Liver (tissue), 9 donors: ENCODE measurements around the gene SH2D4B. TPM values are rescaled to one million over a fixed set of nuclear protein-coding genes. Genes with fewer than 3 reads are reported as not detected.
A peak's percentile ranks its signal among the peaks of the same experiment; 100 is the strongest.

Source experiments
- DNase-seq: peaks from one replicate; pipeline ENCODE4 v3.0.0-alpha.2; 2017; ENCODE audit warnings: low spot score
- H3K27ac ChIP-seq, 2 donors: one replicate each; pipeline ENCODE4 v1.7.0; 2013; ENCODE audit warnings: inconsistent platforms in 2 of 2, low read length in 2 of 2, control low read depth in 1 of 2, low read depth in 1 of 2, mild to moderate bottlenecking in 1 of 2
- H3K27me3 ChIP-seq, 4 donors: one replicate each; pipeline versions ENCODE4 v1.6.1 to v1.7.0; 2013; ENCODE audit warnings: low read length in 3 of 4, inconsistent platforms in 1 of 4, mild to moderate bottlenecking in 1 of 4, moderate library complexity in 1 of 4; ENCODE audit not compliant: control insufficient read depth in 4 of 4, insufficient read depth in 4 of 4
- H3K36me3 ChIP-seq, 4 donors: one replicate each; pipeline versions ENCODE4 v1.6.1 to v1.7.0; 2013; ENCODE audit warnings: low read length in 3 of 4, mild to moderate bottlenecking in 3 of 4, low read depth in 1 of 4, moderate library complexity in 1 of 4; ENCODE audit not compliant: control insufficient read depth in 4 of 4, insufficient read depth in 3 of 4
- H3K4me1 ChIP-seq, 4 donors: one replicate each; pipeline versions ENCODE4 v1.6.1 to v1.7.0; 2013; ENCODE audit warnings: low read length in 3 of 4, mild to moderate bottlenecking in 3 of 4, moderate library complexity in 1 of 4; ENCODE audit not compliant: control insufficient read depth in 4 of 4, insufficient read depth in 4 of 4
- H3K4me3 ChIP-seq, 3 donors: one replicate each; pipeline versions ENCODE4 v1.6.1 to v1.7.0; 2013; ENCODE audit warnings: low read length in 3 of 3, control low read depth in 1 of 3, low read depth in 1 of 3, mild to moderate bottlenecking in 1 of 3
- H3K9ac ChIP-seq, 2 donors: one replicate each; pipeline ENCODE4 v1.7.0; 2013; ENCODE audit warnings: low read length in 2 of 2, mild to moderate bottlenecking in 2 of 2, moderate library complexity in 2 of 2, control low read depth in 1 of 2, low read depth in 1 of 2
- H3K9me3 ChIP-seq, 4 donors: one replicate each; pipeline versions ENCODE4 v1.6.1 to v1.7.0; 2013; ENCODE audit warnings: low read length in 3 of 4; ENCODE audit not compliant: control insufficient read depth in 4 of 4
- GABPA ChIP-seq, 2 donors: IDR thresholded peaks in 1 of 2; conservative IDR thresholded peaks in 1 of 2; 2 replicates each; pipeline ENCODE4 v1.6.1; 2016; ENCODE audit warnings: antibody characterized with exemption in 2 of 2, mild to moderate bottlenecking in 1 of 2, moderate library complexity in 1 of 2
- HNF4A ChIP-seq, 2 donors: conservative IDR thresholded peaks; 2 replicates each; pipeline ENCODE4 v1.6.1; 2016; ENCODE audit warnings: antibody characterized with exemption in 2 of 2, mild to moderate bottlenecking in 2 of 2
- HNF4G ChIP-seq: IDR thresholded peaks from 2 replicates; pipeline ENCODE4 v1.6.1; 2016; ENCODE audit warnings: antibody characterized with exemption
- JUND ChIP-seq, 2 donors: IDR thresholded peaks; 2 replicates each; pipeline ENCODE4 v1.6.1; 2016; ENCODE audit warnings: antibody characterized with exemption in 2 of 2
- NR2F2 ChIP-seq: IDR thresholded peaks from 2 replicates; pipeline ENCODE4 v1.6.1; 2016; ENCODE audit warnings: antibody characterized with exemption
- RAD21 ChIP-seq, 2 donors: IDR thresholded peaks; 2 replicates each; pipeline ENCODE4 v1.6.1; 2016; ENCODE audit warnings: antibody characterized with exemption in 2 of 2, mild to moderate bottlenecking in 2 of 2
- RXRA ChIP-seq, 2 donors: IDR thresholded peaks; 2 replicates each; pipeline ENCODE4 v1.6.1; 2017 to 2018; ENCODE audit warnings: antibody characterized with exemption in 2 of 2, mild to moderate bottlenecking in 1 of 2
- SP1 ChIP-seq: IDR thresholded peaks from 2 replicates; pipeline ENCODE4 v1.6.1; 2018; ENCODE audit warnings: antibody characterized with exemption, mild to moderate bottlenecking
- TAF1 ChIP-seq: conservative IDR thresholded peaks from 2 replicates; pipeline ENCODE4 v1.6.1; 2016; ENCODE audit warnings: antibody characterized with exemption, mild to moderate bottlenecking
- YY1 ChIP-seq: IDR thresholded peaks from 2 replicates; pipeline ENCODE4 v1.6.1; 2016; ENCODE audit warnings: antibody characterized with exemption, mild to moderate bottlenecking
- WGBS: extraction: QIAGEN DNeasy Blood & Tissue Kit; methylation state at CpG from one replicate; pipeline ENCODE4 v1.1.7; 2013; 5-methylcytosine and 5-hydroxymethylcytosine counted together
- polyA plus RNA-seq, 2 donors: library from polyadenylated mRNA; stranded (reverse) in 1 of 2; unstranded in 1 of 2; fragments of 200-250 nt in 1 of 2; fragments of >200 nt in 1 of 2; fragmentation: Nextera tagmentation in 1 of 2; extraction: Ambion mirVana in 1 of 2; gene quantifications; one replicate each; pipeline versions ENCODE4 v1.2.1 to v1.2.3, GENCODE V29; 2013 to 2015
- total RNA-seq, 2 donors: library from RNA; depleted of rRNA; stranded (reverse); fragments of >200 nt; gene quantifications; one replicate each; pipeline ENCODE4 v1.2.3, GENCODE V29; 2014
- TF ChIP-seq, protein P1 (sequence below): IDR thresholded peaks from 2 replicates; pipeline ENCODE4 v1.6.1; 2016; ENCODE audit warnings: antibody characterized with exemption
- TF ChIP-seq, protein P2 (sequence below): fragments of 150-350 bp; IDR thresholded peaks from 2 replicates; pipeline ENCODE4 v1.5.1; 2017; ENCODE audit warnings: improper control_type of control experiment, low read depth, low read length; ENCODE audit not compliant: missing input control
- TF ChIP-seq, protein P3 (sequence below): IDR thresholded peaks from 2 replicates; pipeline ENCODE4 v1.6.1; 2016; ENCODE audit warnings: antibody characterized with exemption
- TF ChIP-seq, protein P4 (sequence below): IDR thresholded peaks from 2 replicates; pipeline ENCODE4 v1.6.1; 2016; ENCODE audit warnings: antibody characterized with exemption, mild to moderate bottlenecking
- donor health status: healthy.
- donor health status: healthy.
- donor health status: healthy.
- donor health status: healthy.
- donor health status: healthy.

The SH2D4B gene
- total and polyA plus RNA-seq, 4 donors: 0.19 TPM; not detected in 3

DNA sequence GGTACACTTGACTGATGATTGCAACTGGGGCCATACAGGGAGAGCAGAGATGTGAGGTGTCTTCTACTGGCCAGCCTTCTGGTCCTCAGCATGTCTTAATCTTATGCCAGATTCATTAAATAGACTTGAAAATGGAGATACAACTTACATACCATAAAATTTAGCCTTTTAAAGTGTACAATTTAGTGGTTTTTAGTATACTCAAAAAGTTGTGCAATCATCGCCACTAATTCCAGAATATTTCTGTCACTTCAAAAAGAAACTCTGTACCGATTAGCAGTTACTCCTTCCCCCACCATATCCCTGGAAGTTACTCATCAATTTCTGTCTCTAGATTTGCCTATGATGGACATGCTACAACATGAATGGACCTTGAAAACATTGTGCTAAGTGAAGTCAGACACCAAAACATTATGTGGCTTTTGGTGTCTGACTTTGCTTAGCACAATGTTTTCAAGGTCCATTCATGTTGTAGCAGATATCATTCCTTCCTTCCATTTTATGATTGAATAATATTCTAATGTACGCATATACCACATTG lies 53.0 kb downstream of the SH2D4B start:
- H3K4me1 ChIP-seq: no peaks in the 10 kb centered on the region
- no peak overlapping the region for H3K27ac ChIP-seq
- TF ChIP-seq YY1: no peak
- no peak for TF ChIP-seq HNF4G
- no peak for TF ChIP-seq NR2F2
- no peak for TF ChIP-seq GABPA (IDR thresholded peaks at IDR 0.05 in 1 of 2, conservative IDR thresholded peaks at IDR 0.05 in 1 of 2)
- no peak for TF ChIP-seq RXRA (IDR thresholded peaks at IDR 0.05)
- TF ChIP-seq, protein P1, sequence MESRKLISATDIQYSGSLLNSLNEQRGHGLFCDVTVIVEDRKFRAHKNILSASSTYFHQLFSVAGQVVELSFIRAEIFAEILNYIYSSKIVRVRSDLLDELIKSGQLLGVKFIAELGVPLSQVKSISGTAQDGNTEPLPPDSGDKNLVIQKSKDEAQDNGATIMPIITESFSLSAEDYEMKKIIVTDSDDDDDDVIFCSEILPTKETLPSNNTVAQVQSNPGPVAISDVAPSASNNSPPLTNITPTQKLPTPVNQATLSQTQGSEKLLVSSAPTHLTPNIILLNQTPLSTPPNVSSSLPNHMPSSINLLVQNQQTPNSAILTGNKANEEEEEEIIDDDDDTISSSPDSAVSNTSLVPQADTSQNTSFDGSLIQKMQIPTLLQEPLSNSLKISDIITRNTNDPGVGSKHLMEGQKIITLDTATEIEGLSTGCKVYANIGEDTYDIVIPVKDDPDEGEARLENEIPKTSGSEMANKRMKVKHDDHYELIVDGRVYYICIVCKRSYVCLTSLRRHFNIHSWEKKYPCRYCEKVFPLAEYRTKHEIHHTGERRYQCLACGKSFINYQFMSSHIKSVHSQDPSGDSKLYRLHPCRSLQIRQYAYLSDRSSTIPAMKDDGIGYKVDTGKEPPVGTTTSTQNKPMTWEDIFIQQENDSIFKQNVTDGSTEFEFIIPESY: no peak
- no peak for TF ChIP-seq RAD21 (IDR thresholded peaks at IDR 0.05)
- no peak for TF ChIP-seq TAF1
- TF ChIP-seq, protein P2, sequence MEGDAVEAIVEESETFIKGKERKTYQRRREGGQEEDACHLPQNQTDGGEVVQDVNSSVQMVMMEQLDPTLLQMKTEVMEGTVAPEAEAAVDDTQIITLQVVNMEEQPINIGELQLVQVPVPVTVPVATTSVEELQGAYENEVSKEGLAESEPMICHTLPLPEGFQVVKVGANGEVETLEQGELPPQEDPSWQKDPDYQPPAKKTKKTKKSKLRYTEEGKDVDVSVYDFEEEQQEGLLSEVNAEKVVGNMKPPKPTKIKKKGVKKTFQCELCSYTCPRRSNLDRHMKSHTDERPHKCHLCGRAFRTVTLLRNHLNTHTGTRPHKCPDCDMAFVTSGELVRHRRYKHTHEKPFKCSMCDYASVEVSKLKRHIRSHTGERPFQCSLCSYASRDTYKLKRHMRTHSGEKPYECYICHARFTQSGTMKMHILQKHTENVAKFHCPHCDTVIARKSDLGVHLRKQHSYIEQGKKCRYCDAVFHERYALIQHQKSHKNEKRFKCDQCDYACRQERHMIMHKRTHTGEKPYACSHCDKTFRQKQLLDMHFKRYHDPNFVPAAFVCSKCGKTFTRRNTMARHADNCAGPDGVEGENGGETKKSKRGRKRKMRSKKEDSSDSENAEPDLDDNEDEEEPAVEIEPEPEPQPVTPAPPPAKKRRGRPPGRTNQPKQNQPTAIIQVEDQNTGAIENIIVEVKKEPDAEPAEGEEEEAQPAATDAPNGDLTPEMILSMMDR: no peak
- no peak for TF ChIP-seq HNF4A (conservative IDR thresholded peaks at IDR 0.05)
- no peak for TF ChIP-seq JUND (IDR thresholded peaks at IDR 0.05)
- TF ChIP-seq, protein P3, sequence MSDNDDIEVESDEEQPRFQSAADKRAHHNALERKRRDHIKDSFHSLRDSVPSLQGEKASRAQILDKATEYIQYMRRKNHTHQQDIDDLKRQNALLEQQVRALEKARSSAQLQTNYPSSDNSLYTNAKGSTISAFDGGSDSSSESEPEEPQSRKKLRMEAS: no peak
- TF ChIP-seq, protein P4, sequence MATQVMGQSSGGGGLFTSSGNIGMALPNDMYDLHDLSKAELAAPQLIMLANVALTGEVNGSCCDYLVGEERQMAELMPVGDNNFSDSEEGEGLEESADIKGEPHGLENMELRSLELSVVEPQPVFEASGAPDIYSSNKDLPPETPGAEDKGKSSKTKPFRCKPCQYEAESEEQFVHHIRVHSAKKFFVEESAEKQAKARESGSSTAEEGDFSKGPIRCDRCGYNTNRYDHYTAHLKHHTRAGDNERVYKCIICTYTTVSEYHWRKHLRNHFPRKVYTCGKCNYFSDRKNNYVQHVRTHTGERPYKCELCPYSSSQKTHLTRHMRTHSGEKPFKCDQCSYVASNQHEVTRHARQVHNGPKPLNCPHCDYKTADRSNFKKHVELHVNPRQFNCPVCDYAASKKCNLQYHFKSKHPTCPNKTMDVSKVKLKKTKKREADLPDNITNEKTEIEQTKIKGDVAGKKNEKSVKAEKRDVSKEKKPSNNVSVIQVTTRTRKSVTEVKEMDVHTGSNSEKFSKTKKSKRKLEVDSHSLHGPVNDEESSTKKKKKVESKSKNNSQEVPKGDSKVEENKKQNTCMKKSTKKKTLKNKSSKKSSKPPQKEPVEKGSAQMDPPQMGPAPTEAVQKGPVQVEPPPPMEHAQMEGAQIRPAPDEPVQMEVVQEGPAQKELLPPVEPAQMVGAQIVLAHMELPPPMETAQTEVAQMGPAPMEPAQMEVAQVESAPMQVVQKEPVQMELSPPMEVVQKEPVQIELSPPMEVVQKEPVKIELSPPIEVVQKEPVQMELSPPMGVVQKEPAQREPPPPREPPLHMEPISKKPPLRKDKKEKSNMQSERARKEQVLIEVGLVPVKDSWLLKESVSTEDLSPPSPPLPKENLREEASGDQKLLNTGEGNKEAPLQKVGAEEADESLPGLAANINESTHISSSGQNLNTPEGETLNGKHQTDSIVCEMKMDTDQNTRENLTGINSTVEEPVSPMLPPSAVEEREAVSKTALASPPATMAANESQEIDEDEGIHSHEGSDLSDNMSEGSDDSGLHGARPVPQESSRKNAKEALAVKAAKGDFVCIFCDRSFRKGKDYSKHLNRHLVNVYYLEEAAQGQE: no peak
- no peaks in the 10 kb centered on the region for H3K36me3 ChIP-seq
- no peak overlapping the region for H3K4me3 ChIP-seq
- no peak overlapping the region for H3K9ac ChIP-seq
- peaks cover 0 to 3% (median 0%) of the 10 kb centered on the region in 4 donors for H3K9me3 ChIP-seq
- WGBS: 88% methylated on average over 3 of the region's 3 CpGs
- H3K27me3 ChIP-seq: no peaks in the 10 kb centered on the region
- DNase-seq: no peak

DNA sequence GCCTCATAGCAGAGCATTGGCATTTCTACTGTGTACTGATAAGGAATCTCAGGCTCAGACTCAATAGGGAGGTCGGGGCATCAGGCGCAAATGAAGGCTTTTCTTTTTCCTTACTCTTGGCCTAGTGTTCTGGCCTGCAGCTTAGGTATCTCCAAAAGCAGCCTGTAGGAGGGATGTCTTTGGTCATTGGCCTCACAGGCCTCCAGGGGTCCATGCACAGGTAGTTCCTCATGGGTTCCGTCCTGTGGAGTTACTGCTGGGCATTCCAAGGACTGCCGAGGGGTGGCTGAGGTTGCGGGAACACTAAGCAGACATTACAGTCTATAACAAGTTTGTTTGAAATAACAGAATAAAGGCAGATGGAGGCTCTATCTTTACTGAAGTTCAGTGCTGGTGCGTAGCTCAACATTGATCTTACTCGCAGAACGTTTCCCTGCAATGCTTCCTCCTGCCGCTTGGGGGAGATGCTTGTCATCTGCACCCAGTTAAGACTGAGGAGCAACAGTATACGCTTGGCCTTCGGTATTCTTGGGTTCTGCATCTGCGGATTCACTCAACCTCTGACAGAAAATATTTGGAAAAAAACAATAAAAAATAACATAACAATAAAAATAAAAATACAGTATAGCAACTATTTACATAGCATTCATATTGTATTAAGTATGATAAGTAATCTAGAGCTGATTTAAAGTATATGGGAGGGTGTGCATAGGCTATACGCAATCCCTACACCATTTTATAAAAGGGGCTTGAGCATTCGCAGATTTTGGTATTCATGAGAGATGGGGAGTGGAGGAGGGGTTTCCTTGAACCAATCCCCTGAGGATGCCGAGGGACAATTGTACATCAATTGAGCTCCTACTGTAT lies 58.9 kb downstream of the SH2D4B start:
- Histone ChIP-seq H3K4me3 (no peak overlapping the region), H3K9ac (no peak overlapping the region), H3K36me3 (no peaks in the 10 kb centered on the region), H3K9me3 (peaks cover 0 to 3% (median 0%) of the 10 kb centered on the region in 4 donors), H3K27ac (no peak overlapping the region), H3K4me1 (no peaks in the 10 kb centered on the region), H3K27me3 (no peaks in the 10 kb centered on the region)
- DNase-seq: no peak
- 62% methylated on average over 15 of the region's 15 CpGs for WGBS
- TF ChIP-seq, protein P4: no peak
- TF ChIP-seq, protein P2: peak; percentile 65
- TF ChIP-seq SP1 (no peak), RXRA (IDR thresholded peaks at IDR 0.05) (no peak), RAD21 (IDR thresholded peaks at IDR 0.05) (peak in 1 of 2 donors; percentile 68), YY1 (no peak)
